ENCODE measurements around the gene TOP3A. TPM values are rescaled to one million over a fixed set of nuclear protein-coding genes. Genes with fewer than 3 reads are reported as not detected.

The TOP3A gene, protein sequence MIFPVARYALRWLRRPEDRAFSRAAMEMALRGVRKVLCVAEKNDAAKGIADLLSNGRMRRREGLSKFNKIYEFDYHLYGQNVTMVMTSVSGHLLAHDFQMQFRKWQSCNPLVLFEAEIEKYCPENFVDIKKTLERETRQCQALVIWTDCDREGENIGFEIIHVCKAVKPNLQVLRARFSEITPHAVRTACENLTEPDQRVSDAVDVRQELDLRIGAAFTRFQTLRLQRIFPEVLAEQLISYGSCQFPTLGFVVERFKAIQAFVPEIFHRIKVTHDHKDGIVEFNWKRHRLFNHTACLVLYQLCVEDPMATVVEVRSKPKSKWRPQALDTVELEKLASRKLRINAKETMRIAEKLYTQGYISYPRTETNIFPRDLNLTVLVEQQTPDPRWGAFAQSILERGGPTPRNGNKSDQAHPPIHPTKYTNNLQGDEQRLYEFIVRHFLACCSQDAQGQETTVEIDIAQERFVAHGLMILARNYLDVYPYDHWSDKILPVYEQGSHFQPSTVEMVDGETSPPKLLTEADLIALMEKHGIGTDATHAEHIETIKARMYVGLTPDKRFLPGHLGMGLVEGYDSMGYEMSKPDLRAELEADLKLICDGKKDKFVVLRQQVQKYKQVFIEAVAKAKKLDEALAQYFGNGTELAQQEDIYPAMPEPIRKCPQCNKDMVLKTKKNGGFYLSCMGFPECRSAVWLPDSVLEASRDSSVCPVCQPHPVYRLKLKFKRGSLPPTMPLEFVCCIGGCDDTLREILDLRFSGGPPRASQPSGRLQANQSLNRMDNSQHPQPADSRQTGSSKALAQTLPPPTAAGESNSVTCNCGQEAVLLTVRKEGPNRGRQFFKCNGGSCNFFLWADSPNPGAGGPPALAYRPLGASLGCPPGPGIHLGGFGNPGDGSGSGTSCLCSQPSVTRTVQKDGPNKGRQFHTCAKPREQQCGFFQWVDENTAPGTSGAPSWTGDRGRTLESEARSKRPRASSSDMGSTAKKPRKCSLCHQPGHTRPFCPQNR
- total RNA-seq, result 26.4 and 33.2 TPM in 2 replicates

DNA sequence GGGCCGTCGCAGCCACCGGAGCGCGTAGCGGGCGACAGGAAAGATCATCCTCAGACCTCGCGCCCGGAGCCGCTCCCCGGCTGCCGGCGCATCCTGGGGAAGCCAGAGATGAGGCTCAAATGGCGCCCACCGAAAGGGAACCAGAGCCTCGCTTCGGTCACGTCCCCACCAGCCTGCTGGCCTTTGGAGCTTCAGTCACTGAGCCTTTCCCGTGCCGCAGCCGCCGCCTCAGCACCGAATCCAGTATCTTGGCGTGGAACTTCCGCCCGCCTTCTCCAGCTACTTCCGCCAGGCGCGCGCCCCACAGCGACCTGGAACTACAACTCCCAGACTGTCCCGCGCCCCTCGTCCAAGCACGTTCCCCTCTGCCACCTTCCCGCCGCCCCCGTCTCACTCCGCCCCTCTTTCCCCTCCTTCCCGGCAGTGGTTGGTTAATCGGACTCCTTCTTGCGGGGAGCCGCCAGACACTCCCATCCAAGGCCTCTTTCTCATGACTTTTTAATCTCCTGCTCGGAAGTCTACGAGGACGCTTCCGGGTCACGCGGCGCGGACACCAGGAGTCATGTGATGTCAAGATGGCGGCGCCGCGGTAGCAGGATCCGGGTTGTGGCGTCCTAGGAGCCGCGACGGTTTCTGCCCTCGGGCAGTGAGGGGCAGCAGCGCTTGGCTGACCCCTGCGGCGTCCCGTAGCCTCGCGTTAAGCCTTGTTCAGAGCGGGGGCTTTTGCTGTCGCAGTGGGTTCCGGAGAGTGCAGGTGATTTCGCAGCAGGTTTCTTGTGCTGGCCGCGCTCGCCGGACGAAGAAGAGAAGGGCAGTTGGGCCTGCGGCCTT is at the start of gene TOP3A, which contains the start of gene SMCR8:
TSS of gene TOP3A (minus strand) at position 264 of the 831 bp plus-strand sequence. CDS start at position 48, 216 bp downstream.
TSS of gene SMCR8 (plus strand) at position 563 of the 831 bp plus-strand sequence. CDS start 497 bp downstream, outside the sequence.

DNA sequence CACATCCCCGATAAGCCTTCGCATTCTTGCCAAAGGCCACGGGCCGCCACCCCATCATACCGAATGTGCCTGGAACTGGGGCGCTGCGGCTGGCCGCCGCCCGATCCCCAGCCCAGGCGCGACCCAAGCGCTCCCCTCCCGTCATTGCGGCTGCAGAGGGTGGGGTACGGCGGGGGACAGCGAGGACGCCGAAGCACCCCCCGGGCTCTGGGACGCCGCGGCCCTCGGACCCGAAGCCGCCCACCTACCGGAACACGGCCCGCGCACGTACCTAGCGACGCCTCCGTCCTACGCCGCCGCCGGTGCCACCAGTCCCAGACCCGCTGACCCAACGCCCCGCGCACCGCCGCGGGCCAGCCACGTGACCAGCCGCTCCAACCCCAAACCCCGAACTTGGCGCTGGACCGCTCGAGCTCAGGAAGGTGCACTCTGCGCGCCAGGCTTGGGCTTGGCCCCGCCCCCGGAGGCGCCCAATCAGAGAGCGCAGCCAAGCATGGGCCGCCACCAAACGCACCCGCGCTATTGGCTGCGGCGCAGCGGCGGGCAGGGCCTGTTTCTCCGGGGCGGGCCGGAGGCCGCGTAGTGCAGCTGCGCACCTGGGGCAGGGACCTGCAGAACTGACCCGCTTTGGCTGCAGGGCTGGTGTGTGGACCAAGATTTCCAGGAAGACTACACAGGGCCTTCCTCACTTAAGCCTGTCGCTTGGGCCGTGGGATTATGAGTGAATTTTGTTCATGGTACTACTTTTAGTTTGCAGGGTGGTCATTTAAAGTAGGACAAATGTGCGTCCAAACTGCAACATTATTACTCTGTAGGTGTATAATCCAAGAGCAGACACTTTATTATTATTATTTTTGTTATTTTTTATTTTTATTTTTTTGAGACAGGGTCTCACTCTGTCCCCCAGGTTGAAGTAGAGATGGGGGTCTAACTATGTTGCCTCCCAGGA is 48.6 kb upstream of the TOP3A start, which contains the start of gene SHMT1:
TSS of gene SHMT1 (minus strand) at position 450 of the 949 bp plus-strand sequence. CDS start 7,569 bp downstream, outside the sequence.

DNA sequence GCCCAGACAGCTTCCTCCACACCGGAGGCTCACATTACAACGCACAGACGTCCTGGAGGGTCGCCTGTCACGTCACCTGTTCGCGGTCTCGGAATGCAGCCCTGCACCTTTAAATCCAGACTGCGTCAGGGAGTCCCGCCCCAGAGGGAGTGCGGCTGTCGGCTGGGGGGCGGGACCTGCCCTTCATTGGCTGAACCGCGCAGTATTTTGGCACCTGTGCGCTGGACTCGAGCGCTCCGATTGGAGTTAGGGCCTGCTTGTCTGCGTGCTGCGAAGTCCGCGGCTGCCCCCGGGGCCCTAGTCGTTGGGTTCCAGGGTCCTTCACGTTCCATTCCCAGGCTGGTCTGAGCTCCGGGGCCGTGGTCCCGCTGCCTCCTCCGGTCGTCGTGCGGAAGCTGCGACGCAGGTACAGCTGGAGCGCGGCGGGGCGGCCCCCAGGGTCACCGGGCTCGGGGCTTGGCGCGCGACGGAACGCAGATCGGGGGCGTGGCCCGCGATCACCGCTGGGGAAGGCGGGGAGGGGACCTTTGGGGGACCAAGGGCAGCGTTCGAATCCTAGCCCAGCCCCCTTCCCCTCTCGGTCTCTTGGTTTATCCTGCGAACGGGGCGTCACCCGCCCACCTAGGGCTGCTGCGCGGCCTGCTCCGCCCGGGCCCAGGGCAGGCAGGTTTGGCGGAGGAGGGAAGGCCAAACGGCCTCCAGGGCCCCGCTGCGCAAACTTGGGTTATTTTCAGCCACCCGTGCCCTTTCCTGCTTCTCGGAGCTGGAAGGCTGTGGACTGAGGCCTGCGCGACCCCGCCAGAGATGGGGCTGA is 54.3 kb downstream of the TOP3A start, which contains the start of gene MIEF2:
TSS of gene MIEF2 (plus strand) at position 331 of the 814 bp plus-strand sequence. CDS start 2,059 bp downstream, outside the sequence.

DNA sequence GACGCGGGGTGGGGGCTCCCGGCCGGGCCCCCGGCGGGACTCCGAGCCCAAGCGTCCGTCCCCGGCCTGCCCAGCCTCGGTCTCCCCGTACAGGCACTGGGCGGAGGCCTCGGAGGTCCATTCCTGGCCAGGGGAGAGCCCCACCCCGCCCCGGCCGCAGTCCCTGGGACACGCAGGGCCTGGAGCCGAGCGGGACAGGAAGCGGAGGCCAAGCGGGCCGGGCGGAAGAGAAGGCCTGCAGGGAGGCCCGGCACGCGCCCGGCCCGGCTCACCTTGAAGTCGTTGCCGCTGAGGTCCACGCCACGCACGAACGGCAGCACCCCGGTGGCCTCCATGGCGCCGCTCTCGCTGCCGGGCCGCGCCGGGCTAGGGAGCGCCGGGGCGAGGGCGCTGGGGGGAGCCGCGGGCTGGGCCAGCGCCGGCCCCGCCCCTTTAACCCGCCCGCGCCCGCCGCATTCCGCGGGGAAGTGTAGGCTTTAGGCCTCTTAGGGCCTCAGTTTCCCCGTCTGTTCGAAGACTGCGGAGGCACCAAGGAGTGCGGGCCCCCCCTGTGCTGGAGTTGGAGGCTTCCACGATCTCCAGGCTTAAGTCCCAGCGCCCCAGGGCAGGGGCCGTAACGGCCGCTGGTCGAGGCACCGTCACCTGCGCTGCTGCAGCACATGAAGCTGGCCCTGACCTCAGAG is 56.3 kb downstream of the TOP3A start, which contains the start of gene FLII:
TSS of gene FLII (minus strand) at position 383 of the 683 bp plus-strand sequence. CDS start at position 335, 48 bp downstream.

DNA sequence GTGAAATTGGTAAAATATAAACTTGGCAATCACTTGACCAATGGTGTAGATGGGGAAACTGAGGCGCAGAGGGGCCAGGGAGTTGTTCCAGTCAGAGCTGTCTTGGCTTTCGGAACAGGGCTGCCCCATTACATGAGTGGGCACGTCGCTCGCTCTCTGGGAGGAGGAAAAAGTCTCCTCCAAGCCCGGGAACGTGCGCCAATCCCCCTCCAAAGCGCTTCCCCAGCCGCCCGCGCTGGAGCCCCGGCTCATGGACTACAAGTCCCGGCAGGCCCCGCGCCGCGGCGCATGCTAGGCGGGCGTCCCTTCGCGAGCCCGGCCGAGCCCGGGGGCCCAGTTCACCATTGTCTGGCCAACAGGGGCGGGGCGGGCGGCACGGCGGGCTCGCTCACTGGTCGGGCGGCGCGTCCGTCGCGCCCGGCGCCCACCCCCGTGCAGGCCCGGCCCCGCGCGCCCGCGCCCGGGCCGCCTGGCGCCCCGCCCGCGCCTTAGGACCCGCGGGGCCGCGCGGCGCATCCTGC is 89.6 kb downstream of the TOP3A start, which contains the start of gene LLGL1:
TSS of gene LLGL1 (plus strand) at position 515 of the 521 bp plus-strand sequence. CDS start 48 bp downstream, outside the sequence.

Other genes starting within 250 kb of the TOP3A start
- gene DRG2, start 227.0 kb downstream of the TOP3A start, total RNA-seq, result 31.2 and 40.7 TPM in 2 replicates
- 1.2 and 1.3 TPM in 2 replicates for gene MYO15A, start 206.2 kb downstream of the TOP3A start, total RNA-seq
- 129 TPM in 2 replicates for gene ALKBH5, start 131.2 kb downstream of the TOP3A start, total RNA-seq
- gene LLGL1, start 89.4 kb downstream of the TOP3A start, total RNA-seq, result 49.6 and 50.1 TPM in 2 replicates
- gene FLII, start 56.3 kb downstream of the TOP3A start, total RNA-seq, result 175 and 363 TPM in 2 replicates
- gene MIEF2, start 54.3 kb downstream of the TOP3A start, total RNA-seq, result 19.9 and 20.5 TPM in 2 replicates
- gene SMCR8, start 299 bp upstream of the TOP3A start, total RNA-seq, result 18.1 and 28.1 TPM in 2 replicates
- 3.9 and 6.8 TPM in 2 replicates for gene SHMT1, start 48.6 kb upstream of the TOP3A start, total RNA-seq
- not detected in 2 replicates for gene EVPLL, start 62.8 kb upstream of the TOP3A start, total RNA-seq
- not detected in 2 replicates for gene LGALS9C, start 161.8 kb upstream of the TOP3A start, total RNA-seq

Data from smooth muscle cell of the umbilical artery (primary cell).